Activated T-cell treated with anti-CD3 and anti-CD28 coated beads, Interleukin-2, amount 50 U/mL, for 24 hours (primary cell): ENCODE measurements around the gene RAB19.
A peak's percentile ranks its signal among the peaks of the same experiment; 100 is the strongest.
"Not testable (repeated sequence)": the region's sequence is repeated elsewhere in the genome, so short reads cannot be mapped to it uniquely, and the experiment has no call there.

Experiments used
- DNase-seq: peaks from one replicate; pipeline ENCODE4 v3.0.0-alpha.2; 2020
- H3K27ac Mint-ChIP-seq: 2 replicates; pipeline ENCODE4 v1.8.0; 2020; ENCODE audit warnings: mild to moderate bottlenecking, mixed read lengths
- H3K27me3 Mint-ChIP-seq: 2 replicates; pipeline ENCODE4 v1.8.0; 2020; ENCODE audit warnings: mixed read lengths
- H3K36me3 Mint-ChIP-seq: 2 replicates; pipeline ENCODE4 v1.8.0; 2020; ENCODE audit warnings: low read depth, mixed read lengths
- H3K4me1 Mint-ChIP-seq: 2 replicates; pipeline ENCODE4 v1.8.0; 2020; ENCODE audit warnings: low read depth, mixed read lengths
- H3K4me3 Mint-ChIP-seq: 2 replicates; pipeline ENCODE4 v1.8.0; 2020; ENCODE audit warnings: mild to moderate bottlenecking, moderate library complexity, mixed read lengths
- H3K9me3 Mint-ChIP-seq: 2 replicates; pipeline ENCODE4 v1.8.0; 2020; ENCODE audit warnings: mixed read lengths

RAB19 gene

DNA sequence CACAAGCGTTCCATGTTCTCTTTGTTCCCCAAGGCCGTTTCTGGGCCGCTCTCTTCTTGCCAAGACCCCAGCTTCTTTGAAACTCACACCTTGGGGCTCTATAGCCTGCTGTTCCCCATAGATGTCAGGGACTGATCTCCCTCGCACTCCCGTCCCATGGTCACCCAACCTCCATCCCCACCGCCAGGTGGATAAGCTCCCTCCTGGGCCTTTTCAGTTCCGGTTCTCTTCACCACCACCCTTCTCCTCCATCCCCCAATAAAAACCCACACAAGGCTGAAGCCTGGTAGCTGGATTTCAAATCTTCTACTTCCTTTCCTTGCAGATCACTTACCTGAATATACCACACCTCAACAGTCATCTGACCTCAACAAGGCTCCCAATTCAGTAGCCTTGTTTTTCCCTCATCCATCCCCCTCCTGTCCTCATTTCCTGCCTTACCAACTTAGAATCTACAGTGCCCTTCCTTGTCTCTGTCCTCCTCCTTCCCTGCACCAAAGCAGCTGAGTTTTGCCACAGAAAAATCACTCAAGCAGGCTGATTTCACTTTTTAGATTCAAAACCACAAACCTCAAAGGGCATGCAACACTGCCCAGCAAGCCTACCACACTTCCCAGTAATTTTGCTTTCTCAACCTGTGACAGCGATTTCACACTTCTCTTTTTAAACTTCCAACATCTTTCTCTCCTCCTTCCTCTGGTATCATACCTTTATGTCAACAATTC lies 13.2 kb upstream of the RAB19 start:
- Mint-ChIP-seq H3K9me3 (no peaks in the 10 kb centered on the region), H3K36me3 (peaks cover 10% of the 10 kb centered on the region), H3K4me1 (peaks cover 5% of the 10 kb centered on the region), H3K4me3 (no peak overlapping the region), H3K27me3 (no peaks in the 10 kb centered on the region), H3K27ac (no peak overlapping the region)
- no peak for DNase-seq

DNA sequence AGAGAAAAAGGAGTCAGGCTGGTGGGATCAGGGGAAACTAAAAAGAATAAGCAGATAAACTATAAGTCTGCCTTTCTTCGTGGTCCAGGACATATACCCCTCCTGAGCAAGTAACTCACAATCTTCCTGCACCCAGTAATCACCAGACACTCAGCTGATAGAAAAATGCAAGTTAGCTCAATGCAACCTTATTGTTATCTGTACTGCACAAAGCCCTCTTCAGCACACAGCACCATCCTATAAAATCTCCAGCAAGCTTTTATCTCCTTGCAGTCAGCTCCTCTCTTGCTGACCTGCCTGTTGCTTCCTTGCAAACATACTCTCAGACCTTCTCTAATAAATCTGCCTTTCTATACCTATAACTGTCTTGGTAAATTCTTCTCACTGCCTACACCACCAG lies 12.2 kb upstream of the RAB19 start:
- no peaks in the 10 kb centered on the region for H3K9me3 Mint-ChIP-seq
- H3K36me3 Mint-ChIP-seq = peaks cover 14% of the 10 kb centered on the region
- H3K4me3 Mint-ChIP-seq = no peak overlapping the region
- DNase-seq = no peak
- peaks cover 7% of the 10 kb centered on the region for H3K4me1 Mint-ChIP-seq
- no peaks in the 10 kb centered on the region for H3K27me3 Mint-ChIP-seq
- H3K27ac Mint-ChIP-seq = no peak overlapping the region

DNA sequence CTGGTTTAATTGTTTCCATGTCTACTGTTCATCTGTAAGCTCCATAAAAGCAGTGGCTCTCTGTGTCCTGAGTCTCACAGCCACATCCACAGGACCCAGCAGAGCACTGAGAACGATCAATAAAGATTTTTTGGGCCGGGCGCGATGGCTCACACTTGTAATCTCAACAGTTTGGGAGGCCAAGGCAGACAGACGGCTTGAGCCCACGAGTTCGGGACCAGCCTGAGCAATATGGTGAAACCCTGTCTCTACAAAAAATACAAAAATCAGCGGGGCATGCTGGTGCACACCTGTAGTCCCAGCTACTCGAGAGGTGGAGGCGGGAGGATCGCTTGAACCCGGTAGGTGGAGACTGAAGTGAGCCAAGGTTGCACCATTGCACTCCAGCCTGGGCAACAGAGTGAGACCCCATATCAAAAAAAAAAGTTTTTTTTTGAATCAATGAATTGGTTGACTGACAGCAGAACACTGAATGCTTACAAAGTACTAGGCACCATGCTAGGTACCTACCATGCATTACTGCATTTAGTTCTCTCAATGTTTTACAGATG lies 10.0 kb upstream of the RAB19 start:
- H3K36me3 Mint-ChIP-seq = peaks cover 15% of the 10 kb centered on the region
- DNase-seq = no peak
- H3K9me3 Mint-ChIP-seq = no peaks in the 10 kb centered on the region
- no peaks in the 10 kb centered on the region for H3K27me3 Mint-ChIP-seq
- peaks cover 16% of the 10 kb centered on the region for H3K4me1 Mint-ChIP-seq
- H3K27ac Mint-ChIP-seq = no peak overlapping the region
- no peak overlapping the region for H3K4me3 Mint-ChIP-seq

DNA sequence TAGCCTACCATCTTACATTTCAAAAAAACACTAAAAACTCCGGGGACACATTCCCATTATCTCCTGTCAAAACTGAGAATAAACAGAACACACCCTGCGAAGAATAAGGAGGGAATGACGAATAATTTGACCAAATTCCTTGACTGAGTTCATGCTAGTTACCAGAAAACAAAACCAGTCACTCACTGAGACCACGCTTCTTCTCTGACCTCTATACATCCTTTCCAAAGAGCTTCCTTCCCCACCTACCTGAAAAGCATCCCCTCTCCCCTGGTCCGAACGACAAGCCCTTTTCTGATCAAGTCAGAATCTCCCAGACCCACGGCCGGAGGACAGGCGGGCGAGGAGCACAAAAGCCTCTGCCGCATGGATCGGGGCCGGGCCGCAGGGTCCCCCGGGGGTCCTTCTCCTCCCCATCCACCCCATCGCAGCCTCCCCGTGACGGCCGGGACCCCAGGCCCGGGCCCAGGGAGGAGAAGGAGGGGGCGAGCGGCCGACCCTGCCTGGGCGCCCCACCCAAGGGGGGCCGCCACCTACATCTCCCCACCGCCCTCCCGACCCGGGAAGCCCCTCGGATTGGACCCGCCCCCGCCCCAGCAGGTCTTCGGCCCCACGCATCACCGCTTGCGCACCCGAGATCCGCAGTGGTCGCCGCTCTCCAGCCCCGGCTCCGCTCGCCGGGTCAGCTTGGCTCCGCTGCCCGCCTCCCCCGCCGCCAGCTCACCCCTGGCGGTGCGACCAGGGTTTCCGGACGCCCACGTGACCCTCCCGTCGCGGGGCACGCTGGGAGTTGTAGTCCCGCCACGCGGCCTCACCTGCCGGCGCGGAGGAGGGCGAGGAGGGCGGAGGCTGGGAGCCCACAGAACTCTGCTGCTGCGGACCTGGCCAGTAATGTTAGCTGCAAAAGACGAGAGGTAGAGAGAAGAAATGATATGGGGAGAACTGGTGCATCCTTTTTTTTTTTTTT lies 5.8 kb upstream of the RAB19 start, which contains the start of gene SLC37A3:
SLC37A3 (minus strand) TSS at position 747 of the 967 bp plus-strand sequence. CDS start 16,004 bp downstream, outside the sequence.
- Mint-ChIP-seq H3K27ac (peak within 1 kb of the TSS; percentile 93), H3K9me3 (no peaks in the 10 kb centered on the region), H3K27me3 (no peaks in the 10 kb centered on the region), H3K4me1 (peaks cover 38% of the 10 kb centered on the region), H3K36me3 (peaks cover 15% of the 10 kb centered on the region), H3K4me3 (peak within 1 kb of the TSS; percentile 94)
- DNase-seq = peak; percentile 92

DNA sequence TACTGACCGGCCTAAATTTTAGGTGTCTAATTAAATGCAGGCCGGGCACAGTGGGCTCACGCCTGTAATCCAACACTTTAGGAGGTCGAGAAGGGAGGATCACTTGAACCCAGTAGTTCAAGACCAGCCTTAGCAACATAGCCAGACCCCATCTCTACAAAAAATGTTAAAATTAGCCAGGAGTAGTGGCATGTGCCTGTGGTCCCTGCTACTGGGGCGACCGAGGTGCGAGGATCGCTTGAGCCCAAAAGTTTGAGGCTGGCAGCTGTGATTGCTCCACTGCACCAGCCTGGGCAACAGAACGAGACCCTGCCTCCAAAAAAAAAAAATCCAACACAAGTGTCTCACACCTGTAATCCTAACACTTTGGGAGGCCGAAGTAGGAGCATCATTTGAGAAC lies 5.0 kb upstream of the RAB19 start:
- no peak for DNase-seq
- Mint-ChIP-seq H3K27ac (peak overlapping the region; percentile 93), H3K36me3 (peaks cover 15% of the 10 kb centered on the region), H3K27me3 (no peaks in the 10 kb centered on the region), H3K4me3 (peak overlapping the region; percentile 94), H3K4me1 (peaks cover 43% of the 10 kb centered on the region), H3K9me3 (no peaks in the 10 kb centered on the region)

DNA sequence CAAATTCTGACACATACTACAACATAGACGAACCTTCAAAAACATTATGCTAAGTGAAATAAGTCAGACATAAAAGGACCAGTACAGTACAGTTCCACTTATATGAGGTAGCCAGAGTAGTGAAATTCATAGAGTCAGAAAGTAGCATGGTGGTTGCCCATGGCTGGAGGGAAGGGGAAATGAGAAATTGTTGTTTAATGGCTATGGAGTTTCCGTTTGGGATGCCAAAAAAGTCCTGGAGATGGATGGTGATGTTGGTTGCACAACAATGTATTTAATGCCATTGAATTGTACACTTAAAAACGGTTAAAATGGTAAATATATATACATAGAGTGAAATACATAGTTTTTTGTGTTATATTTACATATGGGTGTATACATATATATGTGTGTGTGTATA lies 3.5 kb upstream of the RAB19 start:
- Mint-ChIP-seq H3K4me1 (peaks cover 54% of the 10 kb centered on the region), H3K36me3 (peaks cover 15% of the 10 kb centered on the region), H3K27me3 (no peaks in the 10 kb centered on the region), H3K9me3 (no peaks in the 10 kb centered on the region), H3K4me3 (no peak overlapping the region), H3K27ac (no peak overlapping the region)
- no peak for DNase-seq

DNA sequence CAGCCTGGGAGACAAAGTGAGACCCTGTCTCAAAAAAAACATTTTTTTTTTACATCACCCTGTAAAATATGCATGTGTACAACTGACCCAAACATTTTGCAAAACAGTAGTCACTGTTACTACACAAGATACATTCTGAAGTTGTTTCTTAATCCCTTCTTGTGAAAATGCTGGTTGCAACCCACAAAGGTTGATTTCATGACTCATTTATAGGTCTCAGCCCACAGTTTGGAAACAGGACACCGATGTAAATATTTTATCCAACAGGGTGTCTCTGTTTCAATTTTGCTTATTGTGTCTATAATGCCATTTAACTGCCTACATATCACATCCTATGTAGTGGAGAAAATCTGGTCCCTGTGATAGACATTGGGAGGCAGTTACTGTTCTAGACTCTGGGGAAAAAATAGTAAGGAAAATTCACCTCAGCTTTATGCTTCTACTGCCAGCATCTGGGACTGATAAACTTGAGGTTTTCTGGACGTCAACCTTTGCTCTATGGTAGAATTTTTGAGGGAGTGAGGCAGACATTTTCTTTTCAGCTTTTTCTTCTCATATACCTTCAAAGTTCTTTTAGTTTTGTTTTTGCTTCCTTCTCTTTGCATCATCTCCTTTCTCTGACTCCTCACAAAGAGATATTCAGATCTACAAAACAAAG lies 1.6 kb upstream of the RAB19 start:
- no peaks in the 10 kb centered on the region for H3K9me3 Mint-ChIP-seq
- peaks cover 44% of the 10 kb centered on the region for H3K4me1 Mint-ChIP-seq
- peak overlapping the region; percentile 75 for H3K27ac Mint-ChIP-seq
- DNase-seq = no peak
- H3K27me3 Mint-ChIP-seq = no peaks in the 10 kb centered on the region
- peaks cover 8% of the 10 kb centered on the region for H3K36me3 Mint-ChIP-seq
- peak overlapping the region; percentile 50 for H3K4me3 Mint-ChIP-seq

DNA sequence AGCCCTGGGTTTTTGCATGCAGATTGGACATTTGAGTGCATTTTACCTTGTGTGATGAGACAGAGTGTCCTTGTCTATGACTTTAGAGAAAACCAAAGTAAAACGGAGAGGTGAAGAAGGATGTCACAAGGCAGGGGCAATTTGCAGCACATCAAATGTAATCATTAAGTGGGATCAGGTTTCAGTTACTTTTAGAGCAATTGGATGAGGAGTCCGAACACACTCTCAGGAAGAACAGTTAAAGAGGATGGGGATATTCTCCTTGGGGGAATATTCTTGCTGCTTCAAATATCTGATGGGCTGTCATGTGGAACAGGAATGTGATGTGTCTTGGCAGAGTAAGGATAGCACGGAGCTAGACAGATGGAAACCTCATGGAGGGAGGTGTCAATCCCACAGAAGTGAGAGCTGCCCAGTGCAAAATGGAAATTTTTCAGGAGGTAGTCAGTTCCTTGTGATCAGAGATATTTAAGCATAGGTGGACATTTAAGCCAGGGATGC lies 757 bp downstream of the RAB19 start:
- H3K36me3 Mint-ChIP-seq = peaks cover 13% of the 10 kb centered on the region
- peak overlapping the region; percentile 93 for H3K27ac Mint-ChIP-seq
- no peaks in the 10 kb centered on the region for H3K9me3 Mint-ChIP-seq
- H3K4me1 Mint-ChIP-seq = peaks cover 37% of the 10 kb centered on the region
- DNase-seq = no peak
- peak overlapping the region; percentile 83 for H3K4me3 Mint-ChIP-seq
- no peaks in the 10 kb centered on the region for H3K27me3 Mint-ChIP-seq

DNA sequence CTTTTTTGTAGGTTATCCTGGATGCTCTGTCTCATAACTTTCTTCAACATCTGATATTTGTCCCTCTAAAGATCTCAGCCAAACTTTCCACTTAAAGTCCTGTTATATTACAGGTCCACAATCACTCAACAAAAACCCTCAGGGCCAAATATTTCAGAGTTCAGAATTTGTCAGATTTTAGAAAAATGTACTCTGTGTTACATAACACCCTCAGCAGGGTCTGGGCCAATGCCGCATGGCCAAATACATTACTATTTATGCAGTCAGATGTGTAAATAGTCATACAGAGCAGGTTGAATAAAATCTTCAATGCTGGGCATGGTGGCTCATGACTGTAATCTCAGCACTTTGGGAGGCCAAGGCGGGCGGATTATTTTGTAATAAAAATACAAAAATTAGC lies 11.5 kb downstream of the RAB19 start:
- H3K27ac Mint-ChIP-seq = no peak overlapping the region
- no peaks in the 10 kb centered on the region for H3K27me3 Mint-ChIP-seq
- peaks cover 31% of the 10 kb centered on the region for H3K36me3 Mint-ChIP-seq
- H3K9me3 Mint-ChIP-seq = no peaks in the 10 kb centered on the region
- peaks cover 4% of the 10 kb centered on the region for H3K4me1 Mint-ChIP-seq
- no peak for DNase-seq
- H3K4me3 Mint-ChIP-seq = no peak overlapping the region

DNA sequence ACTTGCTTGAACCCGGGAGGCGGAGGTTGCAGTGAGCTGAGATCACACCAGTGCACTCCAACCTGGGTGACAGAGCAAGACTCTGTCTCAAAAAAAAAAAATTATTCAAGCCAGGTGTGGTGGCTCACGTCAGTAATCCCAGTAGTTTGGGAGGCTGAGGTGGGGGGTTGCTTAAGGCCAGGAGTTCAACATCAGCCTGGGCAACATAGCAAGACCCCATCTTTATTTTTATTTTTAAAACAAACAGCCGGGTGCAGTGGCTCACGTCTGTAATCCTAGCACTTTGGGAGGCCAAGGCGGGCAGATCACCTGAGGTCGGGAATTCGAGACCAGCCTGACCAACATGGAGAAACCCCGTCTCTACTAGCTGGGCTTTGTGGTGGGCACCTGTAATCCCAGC lies 12.0 kb downstream of the RAB19 start:
- not testable (repeated sequence) for H3K4me1 Mint-ChIP-seq, H3K27ac Mint-ChIP-seq, H3K4me3 Mint-ChIP-seq, H3K9me3 Mint-ChIP-seq, DNase-seq, H3K27me3 Mint-ChIP-seq
- H3K36me3 Mint-ChIP-seq = peaks cover 29% of the 10 kb centered on the region

DNA sequence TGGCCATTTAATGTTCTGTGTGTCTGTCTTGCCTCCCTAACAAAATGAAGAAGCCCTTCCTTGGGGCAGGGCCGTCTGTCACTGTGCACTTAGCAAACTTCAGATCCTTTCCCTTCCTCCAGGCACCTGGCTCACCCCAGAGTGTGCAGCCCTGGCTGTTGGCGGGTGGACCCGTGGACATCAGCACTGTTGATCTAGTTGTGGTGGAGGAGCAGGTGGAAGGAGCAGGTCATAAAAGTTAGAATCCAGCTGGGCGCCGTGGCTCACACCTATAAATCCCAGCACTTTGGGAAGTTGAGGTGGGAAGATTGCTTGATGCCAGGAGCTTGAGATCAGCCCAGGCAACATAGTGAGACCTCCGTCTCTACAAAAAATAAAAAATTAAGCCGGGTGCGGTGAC lies 12.7 kb downstream of the RAB19 start:
- Mint-ChIP-seq H3K27me3 (no peaks in the 10 kb centered on the region), H3K4me1 (peaks cover 4% of the 10 kb centered on the region), H3K27ac (no peak overlapping the region), H3K9me3 (no peaks in the 10 kb centered on the region), H3K4me3 (no peak overlapping the region), H3K36me3 (peaks cover 25% of the 10 kb centered on the region)
- no peak for DNase-seq

DNA sequence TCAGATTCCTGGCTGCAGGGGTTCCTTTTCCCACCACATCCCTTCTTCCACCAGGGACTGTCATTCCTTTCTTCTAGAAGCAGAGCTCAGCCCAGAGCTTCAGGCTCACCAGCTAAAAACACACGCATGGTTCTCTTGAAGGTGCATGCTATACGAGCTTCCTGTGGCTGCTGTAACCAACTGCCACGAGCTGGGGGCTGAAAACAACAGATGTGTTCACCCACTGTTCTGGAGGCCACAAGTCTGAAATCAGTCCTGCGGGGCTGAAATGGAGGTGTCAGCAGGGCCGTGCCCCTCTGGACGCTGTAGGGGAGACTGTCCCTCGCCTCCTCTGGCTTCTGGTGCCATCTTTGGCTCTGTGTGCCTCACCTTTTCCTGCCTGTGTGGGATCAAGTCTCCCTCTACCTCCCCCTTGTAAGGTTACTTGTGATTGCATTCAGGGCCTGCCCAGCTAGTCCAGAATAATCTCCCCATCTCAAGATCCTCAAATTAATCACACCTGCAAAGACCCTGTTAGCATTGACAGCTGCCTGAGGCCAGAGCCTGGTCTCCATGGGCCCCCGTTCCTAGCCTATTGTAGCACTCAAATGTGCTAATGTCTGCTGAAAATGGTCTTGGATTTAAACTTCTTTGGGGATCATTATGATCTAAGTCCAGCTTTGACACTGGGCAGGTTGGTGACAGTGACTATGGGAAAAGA lies 13.7 kb downstream of the RAB19 start:
- Mint-ChIP-seq H3K4me1 (peaks cover 4% of the 10 kb centered on the region), H3K27me3 (no peaks in the 10 kb centered on the region), H3K27ac (peak overlapping the region; percentile 28), H3K36me3 (peaks cover 15% of the 10 kb centered on the region), H3K4me3 (no peak overlapping the region), H3K9me3 (no peaks in the 10 kb centered on the region)
- no peak for DNase-seq

DNA sequence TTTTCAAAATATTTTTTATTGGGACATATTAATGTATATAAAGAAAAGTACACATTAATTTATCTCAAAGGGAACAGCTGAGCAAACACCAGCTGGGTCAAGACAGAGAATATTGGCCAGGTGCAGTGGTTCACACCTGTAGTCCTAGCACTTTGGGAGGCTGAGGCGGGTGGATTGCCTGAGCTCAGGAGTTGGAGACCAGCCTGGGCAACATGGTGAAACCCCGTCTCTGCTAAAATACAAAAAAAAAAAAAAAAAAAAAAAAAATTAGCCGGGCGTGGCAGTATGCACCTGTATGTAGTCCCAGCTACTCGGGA lies 14.3 kb downstream of the RAB19 start:
- not testable (repeated sequence) for H3K4me1 Mint-ChIP-seq, H3K27ac Mint-ChIP-seq, H3K9me3 Mint-ChIP-seq, H3K27me3 Mint-ChIP-seq, DNase-seq, H3K4me3 Mint-ChIP-seq
- H3K36me3 Mint-ChIP-seq = peaks cover 13% of the 10 kb centered on the region

DNA sequence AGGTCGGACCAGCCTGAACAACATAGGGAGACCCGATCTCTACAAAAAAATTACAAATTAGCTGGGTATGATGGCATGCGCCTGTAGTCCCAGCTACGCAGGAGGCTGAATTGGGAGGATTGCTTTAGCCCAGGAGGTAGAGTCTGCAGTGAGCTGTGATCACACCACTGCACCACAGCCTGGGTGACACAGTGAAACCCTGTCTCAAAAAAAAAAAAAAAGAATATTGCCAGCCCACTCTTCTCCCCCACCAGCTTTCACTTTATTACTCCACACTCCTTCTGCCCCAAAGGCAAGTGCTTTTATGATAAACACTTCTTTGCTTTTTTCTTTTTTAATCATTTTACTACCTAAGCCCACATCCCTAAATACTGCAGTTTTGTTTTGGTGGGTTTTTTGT lies 14.8 kb downstream of the RAB19 start:
- H3K4me3 Mint-ChIP-seq = no peak overlapping the region
- H3K27ac Mint-ChIP-seq = no peak overlapping the region
- peaks cover 11% of the 10 kb centered on the region for H3K36me3 Mint-ChIP-seq
- peaks cover 4% of the 10 kb centered on the region for H3K4me1 Mint-ChIP-seq
- H3K27me3 Mint-ChIP-seq = no peaks in the 10 kb centered on the region
- H3K9me3 Mint-ChIP-seq = no peaks in the 10 kb centered on the region
- DNase-seq = no peak
